Sigmoid colon (tissue), 4 donors: ENCODE measurements around the gene BCAS3.
"Not testable (repeated sequence)": the region's sequence is repeated elsewhere in the genome, so short reads cannot be mapped to it uniquely, and the experiment has no call there.

ENCODE experiments used
- EP300 ChIP-seq, 4 donors: sonication (generic); formaldehyde crosslinking; IDR thresholded peaks; one replicate each; pipeline ENCODE4 v1.6.1; 2017; ENCODE audit warnings: antibody characterized with exemption in 4 of 4
- POLR2A ChIP-seq, 2 donors: fragments of 450-650 bp; IDR thresholded peaks; one replicate each; pipeline ENCODE4 v1.6.1; 2016; ENCODE audit warnings: antibody characterized with exemption in 2 of 2, mild to moderate bottlenecking in 2 of 2, moderate library complexity in 2 of 2
- POLR2AphosphoS5 ChIP-seq, 4 donors: sonication (generic); formaldehyde crosslinking; IDR thresholded peaks; one replicate each; pipeline ENCODE4 v1.6.1; 2017; ENCODE audit warnings: antibody characterized with exemption in 4 of 4
- TF ChIP-seq, protein P1 (sequence below), 4 experiments: fragments of 450-650 bp in 3 of 4; fragments of 200-600 bp in 1 of 4; IDR thresholded peaks; one replicate each; pipeline ENCODE4 v1.5.1; 2016 to 2019; ENCODE audit warnings: antibody characterized with exemption in 4 of 4, mild to moderate bottlenecking in 3 of 4, moderate library complexity in 2 of 4

DNA sequence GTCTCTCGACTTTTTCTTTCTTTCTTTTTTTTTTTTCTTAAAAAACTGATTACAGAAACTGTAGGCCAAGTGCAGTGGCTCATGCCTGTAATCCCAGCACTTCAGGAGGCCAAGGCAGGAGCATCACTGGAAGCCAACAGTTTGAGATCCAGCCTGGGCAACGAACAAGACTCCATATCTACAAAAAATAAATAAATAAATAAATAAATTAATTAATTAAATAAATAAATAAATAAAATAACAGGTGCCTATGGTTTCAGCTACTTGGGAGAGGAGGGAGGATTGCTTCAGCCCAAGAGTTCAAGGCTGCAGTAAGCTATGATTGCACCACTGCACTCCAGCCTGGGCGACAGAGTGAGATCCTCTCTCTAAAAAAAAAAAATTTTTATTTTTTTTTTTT lies 679.4 kb downstream of the BCAS3 start:
- TF ChIP-seq POLR2AphosphoS5, EP300, POLR2A (IDR thresholded peaks at IDR 0.05): not testable (repeated sequence)
- TF ChIP-seq, protein P1, sequence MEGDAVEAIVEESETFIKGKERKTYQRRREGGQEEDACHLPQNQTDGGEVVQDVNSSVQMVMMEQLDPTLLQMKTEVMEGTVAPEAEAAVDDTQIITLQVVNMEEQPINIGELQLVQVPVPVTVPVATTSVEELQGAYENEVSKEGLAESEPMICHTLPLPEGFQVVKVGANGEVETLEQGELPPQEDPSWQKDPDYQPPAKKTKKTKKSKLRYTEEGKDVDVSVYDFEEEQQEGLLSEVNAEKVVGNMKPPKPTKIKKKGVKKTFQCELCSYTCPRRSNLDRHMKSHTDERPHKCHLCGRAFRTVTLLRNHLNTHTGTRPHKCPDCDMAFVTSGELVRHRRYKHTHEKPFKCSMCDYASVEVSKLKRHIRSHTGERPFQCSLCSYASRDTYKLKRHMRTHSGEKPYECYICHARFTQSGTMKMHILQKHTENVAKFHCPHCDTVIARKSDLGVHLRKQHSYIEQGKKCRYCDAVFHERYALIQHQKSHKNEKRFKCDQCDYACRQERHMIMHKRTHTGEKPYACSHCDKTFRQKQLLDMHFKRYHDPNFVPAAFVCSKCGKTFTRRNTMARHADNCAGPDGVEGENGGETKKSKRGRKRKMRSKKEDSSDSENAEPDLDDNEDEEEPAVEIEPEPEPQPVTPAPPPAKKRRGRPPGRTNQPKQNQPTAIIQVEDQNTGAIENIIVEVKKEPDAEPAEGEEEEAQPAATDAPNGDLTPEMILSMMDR (IDR thresholded peaks at IDR 0.05) = not testable (repeated sequence)
